Measurements from ENCODE around the gene KLHL13. TPM values are rescaled to one million over a fixed set of nuclear protein-coding genes. Genes with fewer than 3 reads are reported as not detected.

Gene KLHL13
- total RNA-seq, 4 donors from 2014 or later: 0.52 to 2.7 (median 1.1) TPM

DNA sequence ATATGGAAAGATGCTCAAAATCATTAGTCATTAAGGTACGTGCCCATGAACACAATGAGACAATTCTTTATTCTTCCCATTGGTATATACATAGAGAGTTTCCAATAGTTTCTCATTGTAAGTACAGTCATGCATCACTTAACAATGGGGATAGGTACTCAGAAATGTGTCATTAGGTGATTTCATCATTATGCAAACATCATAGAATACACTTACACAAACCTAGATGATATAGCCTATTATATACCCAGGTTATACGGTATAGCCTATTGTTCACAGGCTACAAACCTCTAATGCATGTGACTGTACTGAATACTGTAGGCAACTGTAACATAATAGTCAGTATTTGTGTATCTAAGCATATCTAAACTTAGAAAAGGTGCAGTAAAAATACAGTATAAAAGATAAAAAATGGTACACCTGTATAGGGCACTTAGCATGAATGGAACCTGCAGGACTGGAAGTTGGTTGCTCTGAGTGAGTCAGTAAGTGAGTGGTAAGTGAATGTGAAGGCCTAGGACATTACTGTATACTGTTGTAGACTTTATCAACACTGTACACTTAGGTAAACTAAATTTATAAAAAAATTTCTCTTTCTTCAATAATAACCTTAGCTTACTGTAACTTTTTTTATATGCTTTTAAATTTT is 49.6 kb downstream of the KLHL13 start:
- WGBS, 2 donors: 72 to 81% methylated on average over 2 of the region's 2 CpGs
- TF ChIP-seq, protein P1, sequence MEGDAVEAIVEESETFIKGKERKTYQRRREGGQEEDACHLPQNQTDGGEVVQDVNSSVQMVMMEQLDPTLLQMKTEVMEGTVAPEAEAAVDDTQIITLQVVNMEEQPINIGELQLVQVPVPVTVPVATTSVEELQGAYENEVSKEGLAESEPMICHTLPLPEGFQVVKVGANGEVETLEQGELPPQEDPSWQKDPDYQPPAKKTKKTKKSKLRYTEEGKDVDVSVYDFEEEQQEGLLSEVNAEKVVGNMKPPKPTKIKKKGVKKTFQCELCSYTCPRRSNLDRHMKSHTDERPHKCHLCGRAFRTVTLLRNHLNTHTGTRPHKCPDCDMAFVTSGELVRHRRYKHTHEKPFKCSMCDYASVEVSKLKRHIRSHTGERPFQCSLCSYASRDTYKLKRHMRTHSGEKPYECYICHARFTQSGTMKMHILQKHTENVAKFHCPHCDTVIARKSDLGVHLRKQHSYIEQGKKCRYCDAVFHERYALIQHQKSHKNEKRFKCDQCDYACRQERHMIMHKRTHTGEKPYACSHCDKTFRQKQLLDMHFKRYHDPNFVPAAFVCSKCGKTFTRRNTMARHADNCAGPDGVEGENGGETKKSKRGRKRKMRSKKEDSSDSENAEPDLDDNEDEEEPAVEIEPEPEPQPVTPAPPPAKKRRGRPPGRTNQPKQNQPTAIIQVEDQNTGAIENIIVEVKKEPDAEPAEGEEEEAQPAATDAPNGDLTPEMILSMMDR (IDR thresholded peaks at IDR 0.05): no peak
- no peak for TF ChIP-seq POLR2A (IDR thresholded peaks at IDR 0.05)
- DNase-seq (ENCODE audit: low spot score in 2 of 2): no peak
- no peak overlapping the region for H3K4me3 ChIP-seq (ENCODE audit: low read depth, poor library complexity, severe bottlenecking)
- intact Hi-C loops (cut with DNase I; ENCODE audit: low total_unique reads): no loop called here

DNA sequence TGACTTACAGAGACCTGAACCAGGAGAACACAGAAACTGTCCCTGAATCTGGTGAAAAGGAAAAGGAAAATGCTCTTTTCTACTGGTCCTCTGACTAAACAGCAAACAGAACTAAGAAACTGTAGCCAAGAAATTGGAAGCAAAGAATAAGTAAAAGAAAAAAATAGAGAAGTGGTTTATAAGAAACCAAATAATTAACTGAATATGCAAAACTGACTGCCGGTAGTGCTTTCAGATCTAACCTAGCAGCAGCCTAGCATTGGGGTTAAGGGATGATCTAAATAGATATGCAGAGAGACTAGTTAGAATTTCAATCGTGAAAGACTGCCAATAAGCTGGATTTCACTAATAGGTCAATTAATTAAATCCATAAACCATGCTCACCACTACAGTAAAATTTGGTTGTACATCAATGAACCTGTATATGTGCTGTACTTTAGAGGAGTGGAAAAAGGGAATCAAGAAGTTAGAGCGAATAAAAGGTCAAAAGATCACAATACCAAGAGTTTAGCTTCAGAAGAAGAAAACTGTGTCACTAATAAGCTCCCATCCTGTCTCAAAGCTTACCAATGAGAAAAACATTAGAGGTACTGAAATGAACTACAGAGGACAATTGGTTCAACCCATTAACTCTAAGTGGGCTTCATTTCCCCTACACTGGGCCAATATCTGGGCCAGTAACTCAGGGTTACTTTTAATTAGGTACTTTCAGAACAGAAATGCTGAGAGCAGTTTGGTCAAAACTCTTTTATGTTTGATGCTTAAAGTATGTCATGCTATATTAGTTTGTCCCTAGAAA is 53.6 kb downstream of the KLHL13 start:
- 46 to 66% methylated on average over 3 of the region's 3 CpGs for WGBS, 2 donors
- no peak for DNase-seq (ENCODE audit: low spot score in 2 of 2)
- TF ChIP-seq, protein P1 (IDR thresholded peaks at IDR 0.05): no peak
- no peak for TF ChIP-seq POLR2A (IDR thresholded peaks at IDR 0.05)
- intact Hi-C loops (cut with DNase I; ENCODE audit: low total_unique reads): no loop called here
- no peak overlapping the region for H3K4me3 ChIP-seq (ENCODE audit: low read depth, poor library complexity, severe bottlenecking)

DNA sequence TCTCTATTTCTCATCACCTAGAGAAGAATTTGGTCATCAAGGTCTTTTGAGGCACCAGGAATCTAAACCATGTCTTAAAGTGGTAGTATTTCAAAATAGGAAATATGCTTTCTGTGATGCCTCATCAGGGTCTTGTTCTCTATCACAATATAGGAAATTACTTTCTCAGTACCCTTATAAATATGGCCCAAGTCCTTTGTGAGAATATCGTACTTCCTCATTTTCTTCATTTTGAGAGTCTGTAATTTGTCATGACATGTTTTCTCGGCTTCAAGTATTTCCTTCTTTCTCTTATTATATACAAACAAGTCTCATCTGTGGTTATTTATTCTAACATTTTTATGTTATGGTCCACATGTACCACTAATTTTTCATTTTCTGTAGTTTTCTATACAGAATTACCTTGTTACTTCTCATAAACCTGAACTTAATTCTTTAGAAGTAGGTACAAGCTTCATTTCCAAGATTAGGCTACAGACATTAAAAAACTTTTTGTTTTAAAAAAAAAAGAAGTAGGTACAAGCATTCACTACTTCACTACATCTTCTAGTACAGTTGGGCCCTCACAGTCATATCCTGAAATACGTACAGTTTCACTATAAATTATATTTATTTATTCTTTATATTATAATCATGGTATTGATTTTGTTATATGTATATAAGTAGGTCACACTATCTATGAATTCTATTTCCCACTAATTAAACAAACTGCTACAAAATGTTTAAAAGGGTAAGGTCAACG is 54.4 kb downstream of the KLHL13 start:
- intact Hi-C loops (cut with DNase I; ENCODE audit: low total_unique reads): no loop called here
- no peak for DNase-seq (ENCODE audit: low spot score in 2 of 2)
- TF ChIP-seq, protein P1 (IDR thresholded peaks at IDR 0.05): no peak
- TF ChIP-seq POLR2A (IDR thresholded peaks at IDR 0.05): no peak
- no peak overlapping the region for H3K4me3 ChIP-seq (ENCODE audit: low read depth, poor library complexity, severe bottlenecking)
- 68 to 76% methylated on average over 4 of the region's 4 CpGs for WGBS, 2 donors

- no peak for DNase-seq (ENCODE audit: low spot score in 2 of 2)
- intact Hi-C loops (cut with DNase I; ENCODE audit: low total_unique reads): no loop called here
- no peak for TF ChIP-seq POLR2A (IDR thresholded peaks at IDR 0.05)
- TF ChIP-seq, protein P1 (IDR thresholded peaks at IDR 0.05): no peak
- no peak overlapping the region for H3K4me3 ChIP-seq (ENCODE audit: low read depth, poor library complexity, severe bottlenecking)
- 67 to 68% methylated on average over 2 of the region's 2 CpGs for WGBS, 2 donors
These were observed 57.7 kb downstream of the KLHL13 start for GRCh38 chrX:118058924-118059323.

DNA sequence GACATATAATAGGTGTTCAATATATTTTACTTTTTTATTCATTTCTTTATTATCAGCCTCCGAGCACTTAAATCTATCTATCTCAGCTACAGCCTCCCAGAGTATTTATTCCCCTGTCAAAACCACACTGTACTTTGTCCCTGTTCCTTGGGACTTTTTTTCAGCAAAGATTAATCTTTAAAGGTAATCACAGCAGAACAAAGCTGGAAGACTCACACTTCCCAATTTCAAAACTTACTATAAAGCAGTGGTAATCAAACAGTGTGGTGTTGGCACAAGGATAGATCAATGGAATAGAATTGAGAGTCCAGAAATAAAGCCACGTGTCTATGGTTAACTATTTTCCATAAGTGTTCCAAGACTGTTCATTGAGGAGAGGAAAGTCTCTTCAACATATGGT is 59.7 kb downstream of the KLHL13 start:
- no peak overlapping the region for H3K4me3 ChIP-seq (ENCODE audit: low read depth, poor library complexity, severe bottlenecking)
- intact Hi-C loops (cut with DNase I; ENCODE audit: low total_unique reads): no loop called here
- no peak for TF ChIP-seq POLR2A (IDR thresholded peaks at IDR 0.05)
- TF ChIP-seq, protein P1 (IDR thresholded peaks at IDR 0.05): no peak
- no peak for DNase-seq (ENCODE audit: low spot score in 2 of 2)
- WGBS, 2 donors: 60 to 92% methylated on average over 2 of the region's 2 CpGs
